GM19328 (cell line): ENCODE results near the gene OXTR.
"Not testable (repeated sequence)": the region's sequence is repeated elsewhere in the genome, so short reads cannot be mapped to it uniquely, and the experiment has no call there.

Experiments used
- ATAC-seq: cut with Tn5 transposase; IDR thresholded peaks from one replicate; pipeline ENCODE4 v1.9.1; 2021; ENCODE audit warnings: mild to moderate bottlenecking, moderate library complexity; ENCODE audit not compliant: unreplicated experiment

OXTR gene

DNA sequence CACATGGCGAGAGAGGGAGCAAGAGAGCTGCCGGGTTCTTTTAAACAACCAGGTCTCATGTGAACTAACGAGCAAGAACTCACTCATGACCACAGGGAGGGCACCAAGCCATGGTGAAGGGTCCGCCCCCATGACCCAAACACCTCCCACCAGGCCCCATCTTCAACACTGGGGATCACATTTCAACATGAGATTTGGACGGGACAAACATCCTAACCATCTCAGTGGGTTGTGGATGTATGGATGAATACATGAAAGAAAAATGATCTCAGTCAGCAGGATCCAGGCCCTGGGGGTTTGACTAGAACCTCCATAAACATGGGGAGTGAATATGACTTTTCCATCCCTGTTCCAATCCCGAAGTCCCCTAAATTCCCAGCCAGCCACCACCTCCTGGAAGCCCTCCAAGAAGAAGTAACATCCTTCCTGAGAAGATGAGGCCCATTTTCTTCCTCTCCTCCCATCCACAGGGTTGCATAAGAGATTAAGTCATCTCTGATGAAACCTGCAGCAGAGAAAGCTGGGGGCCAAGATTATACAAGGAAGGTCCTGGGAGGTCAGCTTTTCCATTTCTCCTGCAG lies 26.3 kb downstream of the OXTR start:
- ATAC-seq, result no peak

DNA sequence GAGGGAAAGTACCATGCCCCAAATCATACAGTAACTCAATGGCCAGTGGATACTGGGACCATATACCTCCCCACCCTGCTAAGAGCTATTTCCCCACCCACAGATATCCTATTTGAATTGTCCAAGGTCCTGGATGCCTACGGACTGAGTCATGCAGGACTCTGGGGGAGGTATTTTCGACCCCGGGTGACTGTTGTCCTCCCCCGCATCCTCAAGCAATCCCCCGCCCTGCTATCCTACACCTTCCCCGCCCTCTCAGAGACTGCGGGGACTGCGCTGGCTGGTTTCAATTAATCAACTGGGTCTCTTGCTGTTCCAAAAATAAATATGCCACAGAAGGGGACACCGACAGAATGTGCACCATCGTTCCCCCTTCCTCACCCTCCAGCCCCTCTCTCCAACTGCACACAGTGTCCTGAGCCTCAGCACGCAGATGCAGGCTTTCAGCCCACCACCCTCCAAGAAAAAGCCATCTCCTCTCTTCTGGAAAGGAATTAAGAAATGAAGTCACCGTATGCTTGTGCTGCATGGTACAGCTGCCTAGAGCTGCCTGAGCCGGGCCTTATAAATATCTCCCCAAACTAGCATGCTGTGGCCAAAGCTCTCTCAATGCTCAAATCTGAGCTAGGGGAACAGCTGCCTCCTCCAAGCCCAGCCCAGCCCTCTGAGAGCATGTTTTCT lies 27.7 kb downstream of the OXTR start:
- ATAC-seq, result no peak

DNA sequence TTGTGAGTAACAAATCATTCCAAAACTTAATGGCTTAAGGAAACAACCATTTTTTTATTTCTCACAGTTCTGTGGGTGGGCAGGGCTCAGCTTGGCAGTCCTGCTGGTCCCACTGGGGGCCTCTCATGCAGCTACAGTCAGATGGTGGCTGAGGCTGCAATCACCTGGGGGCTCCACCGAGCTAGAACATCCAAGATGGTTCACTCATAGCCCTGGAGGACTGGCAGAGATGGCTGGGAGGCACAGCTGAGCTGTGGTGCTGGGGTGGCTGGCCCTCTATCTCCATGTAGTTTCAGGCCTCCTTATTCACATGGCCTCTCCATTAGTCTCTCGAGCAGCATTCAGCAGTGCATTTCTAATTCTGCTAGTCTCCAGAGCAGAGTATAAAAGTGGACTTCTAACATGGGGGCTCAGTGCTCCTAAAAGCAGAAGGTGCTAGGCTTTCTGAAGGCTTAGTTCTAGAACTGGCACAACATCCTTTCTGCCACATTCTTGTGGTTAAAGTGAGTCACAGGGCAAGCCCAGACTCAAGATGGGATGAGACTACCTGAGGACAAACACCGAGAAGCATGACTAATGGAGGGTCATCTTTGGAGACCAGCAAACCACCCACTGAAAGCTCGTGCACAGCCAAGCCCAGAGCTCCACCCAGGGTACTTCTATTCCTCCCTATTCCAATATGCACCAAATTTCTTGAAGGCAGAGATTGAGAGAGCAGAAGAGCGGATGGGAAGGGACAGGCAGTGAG lies 29.5 kb downstream of the OXTR start:
- ATAC-seq, result no peak

DNA sequence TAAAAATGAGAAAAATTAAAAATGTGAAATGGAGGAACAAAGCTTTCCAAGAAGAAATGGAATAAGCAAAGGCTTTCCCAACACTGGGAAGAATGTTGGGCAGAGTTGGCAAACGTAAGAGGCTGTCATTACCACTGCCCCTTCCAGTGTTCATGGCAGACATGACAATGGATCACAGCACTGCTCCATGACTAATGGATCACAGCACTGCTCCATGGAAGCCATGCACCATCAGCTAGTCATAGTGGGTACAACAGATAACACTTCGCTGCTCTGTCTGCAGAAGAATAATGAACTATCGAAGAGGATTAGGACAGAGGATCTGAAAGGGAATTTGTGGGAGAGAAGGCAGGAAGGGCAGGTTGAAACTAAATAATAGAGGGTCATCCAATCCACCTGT lies 30.8 kb downstream of the OXTR start:
- ATAC-seq, result no peak

DNA sequence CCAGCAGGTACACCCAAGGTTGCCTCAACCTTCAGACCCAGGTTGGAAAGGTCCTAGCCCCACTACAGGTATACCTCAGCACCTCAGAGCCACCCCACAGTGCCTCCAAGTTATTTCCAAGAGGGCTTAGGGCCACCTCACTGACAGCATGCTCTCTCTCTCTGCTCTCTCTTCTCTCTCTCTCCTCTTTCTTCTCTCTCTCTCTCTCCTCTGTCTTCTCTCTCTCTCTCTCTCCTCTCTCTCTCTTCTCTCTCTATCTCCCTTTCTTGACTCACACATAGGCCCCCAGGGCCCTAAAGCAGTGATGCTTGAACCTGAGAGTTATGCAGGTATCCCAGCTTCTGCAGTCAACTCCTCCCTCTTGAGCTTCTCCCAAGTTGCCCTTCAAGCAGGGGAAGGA lies 31.6 kb downstream of the OXTR start:
- ATAC-seq, result no peak

DNA sequence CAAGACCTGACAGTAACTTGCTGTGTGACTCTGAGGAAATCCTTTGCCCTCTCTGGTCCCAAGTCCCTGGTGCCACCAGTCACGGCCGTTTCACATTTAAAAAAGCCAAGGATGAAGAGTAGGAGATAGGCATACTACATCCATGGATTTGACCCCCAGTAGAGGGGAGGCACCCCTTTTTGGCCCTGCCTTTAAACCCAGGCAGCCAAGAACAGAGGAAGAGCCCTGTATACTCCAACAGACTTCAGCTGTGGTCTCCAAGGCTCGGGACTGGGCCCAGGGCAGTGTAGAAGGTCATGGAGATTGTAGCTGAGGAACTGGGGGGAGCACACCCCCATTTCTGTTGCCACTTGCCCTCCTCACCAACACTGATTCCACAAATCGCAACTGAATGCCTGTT lies 32.1 kb downstream of the OXTR start:
- no peak for ATAC-seq

DNA sequence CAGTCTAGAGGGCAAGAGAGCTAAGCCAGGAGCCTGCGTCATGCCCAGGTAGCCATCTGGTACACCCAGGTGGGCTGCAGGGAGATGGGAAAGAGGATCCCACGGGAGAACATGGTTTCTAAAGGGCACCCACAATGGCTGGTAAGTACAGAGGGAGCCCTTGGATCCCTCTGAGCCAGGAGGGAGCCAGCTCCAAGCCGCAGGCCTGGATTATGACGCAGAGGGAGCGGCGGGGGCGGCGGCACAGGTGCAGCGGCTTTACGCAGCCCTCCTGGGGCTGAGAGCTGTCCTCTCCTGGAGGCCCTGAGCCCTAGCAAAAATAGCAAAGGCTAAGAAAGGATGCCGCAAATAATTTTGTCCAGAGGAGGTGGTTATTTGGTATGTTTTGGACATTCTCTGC lies 33.0 kb downstream of the OXTR start:
- ATAC-seq, result no peak

DNA sequence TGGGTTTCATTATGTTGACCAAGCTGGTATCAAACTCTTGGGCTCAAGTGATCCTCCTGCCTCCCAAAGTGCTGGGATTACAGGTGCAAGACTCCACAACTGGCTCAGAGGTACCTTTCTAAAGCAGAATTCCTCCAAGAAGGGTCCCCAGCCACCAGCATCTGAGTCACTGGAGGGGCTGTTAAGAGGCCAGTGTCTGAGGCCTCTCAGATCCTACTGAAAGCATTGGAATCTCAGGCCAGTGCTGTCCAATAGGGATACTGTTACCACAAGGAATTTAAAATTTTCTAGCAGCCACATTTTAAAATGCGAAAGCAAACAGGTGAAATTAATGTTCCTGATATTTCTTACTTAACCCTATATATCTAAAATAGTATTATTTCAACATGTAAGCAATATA lies 34.5 kb downstream of the OXTR start:
- no peak for ATAC-seq

DNA sequence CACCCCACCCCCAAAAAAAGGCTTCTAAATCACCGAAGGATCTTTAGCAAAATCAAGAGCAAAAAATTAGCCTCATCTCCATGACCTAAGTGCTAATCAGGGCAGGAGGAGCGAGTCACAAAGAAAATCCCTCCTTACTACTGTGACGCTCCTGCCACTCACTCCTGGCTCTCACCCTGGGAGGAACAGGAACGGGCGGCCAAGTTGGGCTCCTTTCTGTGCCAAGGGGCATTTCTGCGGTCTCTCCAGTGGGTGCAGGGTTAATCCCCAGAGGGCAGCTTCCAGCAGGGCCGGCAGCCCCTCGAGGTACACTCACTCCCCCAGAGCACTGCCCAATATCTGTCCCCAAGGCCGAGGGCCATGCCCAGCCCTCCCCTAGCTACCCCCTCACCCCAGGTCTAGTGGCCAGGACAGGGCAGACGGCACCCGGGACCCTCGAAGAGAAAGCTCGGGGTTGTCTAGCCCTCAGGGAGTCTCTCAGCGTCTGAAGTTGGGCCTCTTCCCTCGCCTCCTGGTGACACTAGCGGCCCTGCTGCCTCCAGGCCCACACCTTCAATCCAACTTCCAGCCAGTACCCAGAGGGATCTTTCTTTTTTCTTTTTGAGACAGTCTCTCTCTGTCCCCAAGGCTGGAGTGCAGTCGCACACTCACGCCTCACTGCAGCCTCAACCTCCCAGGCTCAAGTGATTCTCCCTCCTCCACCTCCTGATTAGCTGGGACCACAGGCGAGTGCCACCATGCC lies 35.1 kb downstream of the OXTR start:
- ATAC-seq, result no peak

DNA sequence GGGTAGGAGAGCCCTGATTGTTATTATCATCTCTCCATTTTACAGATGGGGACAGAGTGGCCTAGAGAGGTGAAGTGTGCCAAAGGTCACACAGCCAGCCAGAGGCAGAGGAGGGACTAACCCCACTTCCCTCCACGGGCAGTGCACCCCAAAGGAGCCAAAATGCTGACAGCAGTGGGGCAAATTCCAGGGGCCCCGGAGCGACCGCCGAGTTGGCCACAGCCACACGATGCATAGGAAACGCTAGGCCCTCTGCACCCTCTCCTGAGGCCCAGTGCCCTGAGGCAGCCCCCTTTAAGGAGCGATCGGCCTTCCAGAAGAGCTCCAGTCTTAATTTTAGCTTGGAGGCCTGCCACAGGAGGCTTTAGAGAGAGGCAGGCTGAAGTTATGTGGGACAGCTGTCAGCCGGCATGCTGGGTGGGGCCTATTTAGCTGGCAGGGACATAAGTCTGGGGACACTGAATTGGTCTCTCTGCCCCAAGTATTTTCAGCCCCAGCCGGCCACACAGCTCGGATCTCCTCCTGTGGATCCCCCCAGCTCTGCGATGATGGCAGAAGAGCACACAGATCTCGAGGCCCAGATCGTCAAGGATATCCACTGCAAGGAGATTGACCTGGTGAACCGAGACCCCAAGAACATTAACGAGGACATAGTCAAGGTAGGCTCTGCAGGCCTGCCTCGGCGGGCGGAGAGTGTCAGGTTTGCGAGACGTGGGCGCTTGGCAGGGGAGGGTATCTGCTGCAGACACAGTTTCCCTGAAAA lies 35.9 kb downstream of the OXTR start, which contains the start of gene CAV3:
CAV3 (plus strand) TSS at position 471 of the 763 bp plus-strand sequence; CDS start at position 546, 75 bp downstream.
- ATAC-seq, result no peak

DNA sequence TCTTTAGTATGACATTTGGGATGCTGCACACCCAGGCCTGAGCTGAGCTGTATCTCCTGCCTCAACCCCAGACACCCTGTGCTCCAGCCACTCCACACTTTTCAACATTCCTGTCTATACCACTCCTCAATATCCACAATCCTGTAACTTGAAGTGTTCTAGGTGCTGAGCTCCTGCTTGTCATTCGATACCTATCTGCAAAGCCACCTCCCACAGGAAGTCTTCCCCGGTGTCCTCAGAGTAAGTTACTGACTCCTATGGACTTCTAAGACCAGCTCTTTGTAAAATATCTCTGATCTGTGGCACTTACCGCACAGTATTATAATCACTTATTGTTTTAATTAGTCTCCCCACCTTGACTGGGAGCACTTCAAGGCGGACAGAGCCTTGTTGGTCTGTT lies 37.0 kb downstream of the OXTR start:
- ATAC-seq, result no peak

DNA sequence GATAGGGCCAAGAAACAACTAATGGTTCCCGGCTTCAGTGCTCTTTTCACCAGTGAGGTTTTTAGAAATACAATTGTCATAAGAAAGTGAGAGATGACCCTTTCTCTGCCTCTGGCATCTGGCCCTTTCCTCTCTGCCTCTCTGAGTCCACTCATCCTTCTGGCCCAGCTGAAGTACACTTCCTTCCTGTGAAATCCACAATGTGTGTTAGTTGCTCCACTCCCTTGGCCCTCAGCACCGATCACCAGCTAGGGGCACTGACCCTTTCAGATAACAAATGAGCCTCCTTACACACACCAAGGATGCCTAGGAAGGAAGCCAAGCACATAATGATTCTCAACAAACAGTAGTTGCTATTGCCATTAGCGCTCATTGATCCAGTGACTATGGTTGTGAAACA lies 38.8 kb downstream of the OXTR start:
- ATAC-seq, result no peak

DNA sequence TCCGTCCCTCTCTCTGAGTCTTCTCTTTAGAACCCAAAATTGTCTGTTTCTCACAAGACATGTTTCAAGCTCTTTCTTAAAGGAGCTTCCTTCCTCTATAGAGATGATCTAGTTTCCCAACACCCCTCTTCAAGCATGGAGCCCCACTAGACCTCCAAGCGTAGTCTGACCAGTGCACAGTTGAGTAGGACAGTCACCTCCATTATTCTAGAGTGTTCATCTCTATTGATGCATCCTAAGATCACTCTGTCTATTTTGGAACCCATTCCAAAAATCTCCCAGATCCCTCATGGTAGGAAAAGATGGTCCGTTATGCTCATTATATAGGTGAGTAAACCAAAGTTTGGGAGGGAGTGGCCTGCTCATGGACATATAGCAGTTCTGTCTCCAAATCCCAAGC lies 39.9 kb downstream of the OXTR start:
- no peak for ATAC-seq

DNA sequence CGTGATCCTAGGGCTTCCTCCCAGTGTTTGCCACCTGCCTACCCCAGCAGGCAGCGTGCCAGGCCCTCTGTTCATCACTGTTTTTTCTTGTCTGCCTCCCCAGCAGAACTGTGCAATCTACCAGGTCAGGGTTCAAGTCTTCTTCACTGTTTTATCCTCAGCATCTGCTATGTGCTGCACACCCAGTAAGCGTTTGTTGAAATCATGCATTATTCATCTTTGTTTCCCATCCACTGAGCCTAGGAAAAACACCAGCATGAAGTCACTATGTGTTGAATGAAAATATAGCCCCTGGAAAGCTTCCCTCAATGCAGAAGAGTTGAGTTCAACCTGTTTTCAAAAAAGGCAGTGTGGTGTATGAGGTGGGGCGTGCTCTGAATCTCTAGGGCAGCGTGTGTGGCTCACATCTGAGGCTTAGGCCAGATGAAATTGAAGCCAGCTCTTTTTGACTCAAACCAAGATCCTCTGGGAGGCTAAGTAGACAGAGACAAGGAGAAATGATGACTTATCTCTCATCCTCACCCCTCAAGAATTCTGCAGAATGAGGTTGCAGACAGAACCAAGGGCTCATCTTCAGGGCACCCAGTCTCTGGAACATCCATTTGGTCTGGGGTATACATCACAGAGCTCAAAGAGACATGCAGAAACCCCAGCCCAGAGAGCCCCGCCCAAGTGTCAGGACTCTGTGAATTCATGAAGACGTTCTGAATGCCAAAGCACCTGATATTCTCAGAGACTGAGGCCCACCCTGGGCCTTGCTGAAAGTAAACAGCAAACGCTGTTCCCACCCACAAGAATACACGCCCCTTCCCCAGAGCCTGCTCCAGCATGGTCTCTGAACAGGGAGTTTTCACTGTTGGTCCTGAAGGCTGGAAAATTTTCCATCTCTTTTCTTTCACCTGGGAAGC lies 41.6 kb downstream of the OXTR start:
- no peak for ATAC-seq

DNA sequence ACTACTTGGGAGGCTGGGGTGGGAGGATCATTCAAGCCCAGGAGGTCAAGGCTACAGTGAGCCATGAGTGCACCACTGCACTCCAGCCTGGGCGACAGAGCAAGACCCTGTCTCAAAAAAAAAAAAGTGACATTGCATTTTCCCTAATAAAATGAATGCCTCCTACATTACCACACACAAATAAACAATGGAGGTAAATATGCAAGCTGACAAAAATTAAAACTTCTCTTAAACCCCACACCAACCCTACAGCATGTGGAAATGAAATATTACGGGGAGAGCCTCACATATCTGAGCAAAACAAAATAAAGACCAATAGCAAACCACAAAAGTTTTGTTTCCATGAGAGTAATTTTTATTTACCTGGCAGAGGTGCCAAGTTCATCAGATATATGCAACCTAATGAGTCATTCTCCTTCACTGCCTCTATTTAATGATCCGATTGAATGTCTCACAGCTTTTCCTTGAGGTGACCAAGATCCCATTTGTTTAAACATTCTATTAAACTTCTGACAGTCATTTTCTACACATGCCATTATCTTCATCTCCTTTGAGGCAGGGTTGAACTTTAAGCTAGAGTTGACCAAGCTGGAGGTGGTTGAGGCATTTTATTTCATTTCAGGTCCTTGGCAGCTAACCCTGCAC lies 45.2 kb downstream of the OXTR start:
- no peak for ATAC-seq

DNA sequence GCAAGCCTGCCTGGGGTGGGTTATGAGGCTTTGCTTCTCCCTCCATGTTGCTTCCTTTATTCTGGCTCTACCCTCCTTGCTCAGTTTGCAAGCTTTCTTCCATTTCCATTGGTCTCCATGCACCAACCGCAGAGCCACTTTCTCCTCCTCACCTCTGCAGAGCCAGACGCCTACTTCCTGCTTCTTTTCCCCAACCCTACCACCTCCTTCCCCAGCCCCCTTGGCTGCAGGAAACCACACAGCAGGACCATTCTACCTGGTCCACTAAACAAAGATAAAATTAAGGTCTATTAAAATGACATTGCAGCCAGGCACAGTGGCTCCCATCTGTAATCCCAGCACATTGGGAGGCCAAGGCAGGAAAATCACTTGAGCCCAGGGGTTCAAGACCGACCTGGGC lies 45.8 kb downstream of the OXTR start:
- no peak for ATAC-seq

DNA sequence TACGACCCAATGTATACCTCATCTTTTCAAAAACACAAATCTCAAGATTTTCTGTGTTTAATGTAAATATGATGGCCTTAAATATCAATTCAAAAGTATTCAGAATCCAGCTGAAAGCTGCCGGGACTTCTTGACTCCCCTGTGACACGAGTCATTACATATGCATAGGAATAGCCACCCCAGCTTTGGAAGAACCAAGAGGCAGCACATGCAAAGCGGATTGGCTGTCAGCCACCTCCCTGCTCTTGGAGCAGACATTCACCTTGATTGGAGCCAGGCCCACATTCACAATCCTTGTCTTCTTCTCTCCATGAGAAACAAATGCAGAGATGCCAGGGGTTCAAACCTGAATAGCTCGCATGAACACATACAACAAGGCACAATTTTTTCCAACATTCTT lies 46.6 kb downstream of the OXTR start:
- ATAC-seq, result no peak

DNA sequence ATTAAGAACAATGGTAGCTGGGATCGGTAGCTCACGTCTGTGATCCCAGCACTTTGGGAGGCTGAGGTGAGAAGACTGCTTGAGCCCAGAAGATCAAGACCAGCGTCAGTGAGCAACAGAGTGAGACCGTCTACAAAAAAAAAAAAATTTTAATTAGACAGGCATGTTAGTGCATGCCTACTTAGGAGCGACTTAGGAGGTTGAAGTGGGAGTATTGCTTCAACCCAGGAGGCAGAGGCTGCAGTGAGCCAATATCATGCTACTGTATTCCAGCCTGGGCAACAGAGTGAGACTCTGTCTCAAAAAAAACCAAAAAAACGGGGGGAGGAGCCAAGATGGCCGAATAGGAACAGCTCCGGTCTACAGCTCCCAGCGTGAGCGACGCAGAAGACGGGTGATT lies 53.7 kb downstream of the OXTR start:
- ATAC-seq, result not testable (repeated sequence)
